Adrenal gland (tissue), 5 donors: ENCODE data around the gene RNASEL.

Experiments
- CTCF ChIP-seq, 6 experiments: fragments of 450-650 bp in 4 of 6; fragments of 200-600 bp in 2 of 6; sonication (generic) in 1 of 6; IDR thresholded peaks; 1 replicate in 5 of 6; 2 replicates in 1 of 6; pipeline versions ENCODE4 v1.5.1 to v1.8.0; 2016 to 2021; ENCODE audit warnings: antibody characterized with exemption in 6 of 6, mild to moderate bottlenecking in 2 of 6, moderate library complexity in 1 of 6
- POLR2A ChIP-seq, 2 donors: fragments of 450-650 bp; IDR thresholded peaks; one replicate each; pipeline ENCODE4 v1.6.1; 2017; ENCODE audit warnings: antibody characterized with exemption in 2 of 2, mild to moderate bottlenecking in 2 of 2, moderate library complexity in 1 of 2
- donor health status: DM: no; HTN: no; CAD: no.

DNA sequence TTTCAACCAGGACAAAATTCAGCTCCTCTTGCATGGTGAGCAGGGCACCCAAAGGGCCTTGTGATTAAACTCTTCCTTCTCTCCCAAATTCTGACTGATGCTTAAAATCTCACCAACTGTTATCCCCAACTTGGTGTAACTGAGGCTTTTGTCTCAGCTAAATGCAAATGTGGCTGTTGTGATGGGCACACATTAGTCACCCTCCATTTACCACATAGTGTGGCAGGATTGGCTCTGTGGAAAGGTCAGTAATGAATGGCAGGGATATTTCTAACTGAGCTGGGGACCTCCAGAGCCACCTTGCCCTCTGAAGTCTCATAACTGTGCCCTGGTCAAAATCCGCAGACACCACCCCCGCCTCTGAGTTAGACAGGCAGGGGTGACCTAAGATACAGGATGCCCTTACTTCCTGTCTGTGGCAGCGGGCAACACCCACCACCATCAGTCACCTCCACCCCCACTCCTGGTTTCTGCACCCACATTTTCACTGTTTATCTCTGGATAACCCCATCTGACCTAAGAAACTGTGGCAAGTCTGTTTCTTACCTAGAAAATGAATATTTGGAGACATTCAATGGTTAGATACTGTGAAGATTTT, 40.5 kb upstream of the RNASEL start:
- no peak for TF ChIP-seq POLR2A (IDR thresholded peaks at IDR 0.05)
- no peak for TF ChIP-seq CTCF (IDR thresholded peaks at IDR 0.05)
